GM23338 (cell line): ENCODE results near the gene PAXX. TPM values are rescaled to one million over a fixed set of nuclear protein-coding genes. Genes with fewer than 3 reads are reported as not detected.

Experiments
- ATAC-seq: fragments of 200-7000 bp; cut with Tn5 transposase; 3 replicates; pipeline ENCODE4 v1.9.1; 2020
- DNase-seq: peaks from one replicate; pipeline ENCODE4 v3.0.0-alpha.2; 2015; ENCODE audit warnings: low spot score
- H2AFZ ChIP-seq: fragments of 200-600 bp; sonication (generic); 2 replicates; pipeline ENCODE4 v1.8.0; 2016; ENCODE audit warnings: antibody characterized with exemption, mild to moderate bottlenecking, moderate library complexity
- H3F3A ChIP-seq: fragments of 200-600 bp; sonication (generic); replicated peaks from 2 replicates; pipeline ENCODE4 v1.8.0; 2017; ENCODE audit warnings: antibody characterized with exemption, mixed run types, low read depth
- H3K27ac ChIP-seq: fragments of 200-600 bp; sonication (generic); 2 replicates; pipeline ENCODE4 v1.6.1; 2016; ENCODE audit warnings: low read depth
- H3K27me3 ChIP-seq: fragments of 200-600 bp; sonication (generic); 2 replicates; pipeline ENCODE4 v1.8.0; 2016; ENCODE audit warnings: mild to moderate bottlenecking, mixed run types, moderate library complexity; ENCODE audit not compliant: insufficient read depth
- H3K36me3 ChIP-seq: fragments of 200-600 bp; sonication (generic); 2 replicates; pipeline ENCODE4 v1.8.0; 2016; ENCODE audit warnings: mild to moderate bottlenecking; ENCODE audit not compliant: insufficient read depth
- H3K4me1 ChIP-seq: fragments of 200-600 bp; sonication (generic); 2 replicates; pipeline ENCODE4 v1.8.0; 2016; ENCODE audit warnings: mild to moderate bottlenecking, moderate library complexity; ENCODE audit not compliant: insufficient read depth
- H3K4me2 ChIP-seq: fragments of 200-600 bp; sonication (generic); 2 replicates; pipeline ENCODE4 v1.7.1; 2017; ENCODE audit warnings: mixed run types
- H3K4me3 ChIP-seq: fragments of 200-600 bp; sonication (generic); 2 replicates; pipeline ENCODE4 v1.6.1; 2016; ENCODE audit warnings: mixed run types
- H3K79me2 ChIP-seq: fragments of 200-600 bp; sonication (generic); replicated peaks from 2 replicates; pipeline ENCODE4 v1.8.0; 2017; ENCODE audit warnings: mild to moderate bottlenecking; ENCODE audit not compliant: insufficient read depth
- H3K9me2 ChIP-seq: fragments of 200-600 bp; sonication (generic); 2 replicates; pipeline ENCODE4 v1.8.0; 2017; ENCODE audit not compliant: insufficient read depth
- H4K20me1 ChIP-seq: fragments of 200-600 bp; sonication (generic); replicated peaks from 2 replicates; pipeline ENCODE4 v1.8.0; 2017; ENCODE audit warnings: mild to moderate bottlenecking; ENCODE audit not compliant: insufficient read depth
- H3K27ac Mint-ChIP-seq: 2 replicates; pipeline ENCODE4 v1.8.0; 2020; ENCODE audit warnings: inconsistent platforms, mild to moderate bottlenecking, moderate library complexity, mixed read lengths
- H3K27me3 Mint-ChIP-seq: 3 replicates; pipeline ENCODE4 v1.8.0; 2022; ENCODE audit warnings: low read depth, mild to moderate bottlenecking, moderate library complexity, mixed read lengths, inconsistent platforms; ENCODE audit not compliant: insufficient read depth, poor library complexity
- H3K36me3 Mint-ChIP-seq: 3 replicates; pipeline ENCODE4 v1.8.0; 2021; ENCODE audit warnings: low read depth, mild to moderate bottlenecking, inconsistent platforms, moderate library complexity, mixed read lengths
- H3K4me1 Mint-ChIP-seq: 3 replicates; pipeline ENCODE4 v1.8.0; 2020; ENCODE audit warnings: mild to moderate bottlenecking, inconsistent platforms, mixed read lengths
- H3K4me3 Mint-ChIP-seq: 3 replicates; pipeline ENCODE4 v1.8.0; 2021; ENCODE audit warnings: moderate library complexity, mild to moderate bottlenecking, inconsistent platforms, mixed read lengths
- H3K9me3 Mint-ChIP-seq: 3 replicates; pipeline ENCODE4 v1.8.0; 2020; ENCODE audit warnings: moderate library complexity, mild to moderate bottlenecking, inconsistent platforms, mixed read lengths
- CTCF ChIP-seq, 2 experiments: fragments of 200-600 bp in 1 of 2; sonication (generic) in 1 of 2; conservative IDR thresholded peaks; 2 replicates each; pipeline versions ENCODE4 v1.5.1 to v1.6.1; 2016 to 2017; ENCODE audit warnings: antibody characterized with exemption in 2 of 2, low read depth in 2 of 2, mild to moderate bottlenecking in 2 of 2, moderate library complexity in 1 of 2
- ETS1 ChIP-seq: IDR thresholded peaks from 2 replicates; pipeline ENCODE4 v1.6.1; 2016; ENCODE audit warnings: antibody characterized with exemption
- EZH2 ChIP-seq: fragments of 200-600 bp; sonication (generic); IDR thresholded peaks from one replicate; pipeline ENCODE4 v1.8.0; 2017; ENCODE audit warnings: antibody characterized with exemption, mild to moderate bottlenecking, low read depth; ENCODE audit not compliant: unreplicated experiment
- POLR2AphosphoS5 ChIP-seq: IDR thresholded peaks from 2 replicates; pipeline ENCODE4 v1.6.1; 2016; ENCODE audit warnings: antibody characterized with exemption, low read depth
- ZNF114 ChIP-seq: fragments of 250-450 bp; sonication (Bioruptor Pico); IDR thresholded peaks from 2 replicates; pipeline ENCODE4 v1.5.0; 2020; ENCODE audit warnings: mild to moderate bottlenecking, moderate library complexity
- ZNF331 ChIP-seq: fragments of 250-450 bp; sonication (Bioruptor Pico); IDR thresholded peaks from 2 replicates; pipeline ENCODE4 v1.5.0; 2020; ENCODE audit warnings: low read depth, mild to moderate bottlenecking, moderate library complexity
- polyA plus RNA-seq: library from polyadenylated mRNA; unstranded; fragments of >200 nt; fragmentation: Nextera tagmentation; extraction: Ambion mirVana; gene quantifications from 2 replicates; pipeline ENCODE4 v1.2.1, GENCODE V29; 2016
- total RNA-seq: library from RNA; depleted of rRNA; stranded (reverse); fragments of >200 nt; shearing (Covaris generic); gene quantifications from 2 replicates; pipeline ENCODE4 v1.2.3, GENCODE V29; 2014

Gene PAXX
- total and polyA plus RNA-seq, 2 experiments from 2014 or later = 71.5 to 86.0 TPM

GRCh38 chr9:136981588-136982231, 10.5 kb upstream of the PAXX start:
- ATAC-seq = no peak

GRCh38 chr9:136982232-136983051, 9.8 kb upstream of the PAXX start, which contains the start of gene LCNL1:
TSS of gene LCNL1 (plus strand) at chr9:136982993. CDS start at chr9:136983587, 594 bp downstream.
- H4K20me1 ChIP-seq = no peaks in the 10 kb centered on the region
- no peaks in the 10 kb centered on the region for H3K36me3 ChIP-seq
- H3K4me3 Mint-ChIP-seq = no peak within 1 kb of the TSS
- TF ChIP-seq CTCF (conservative IDR thresholded peaks at IDR 0.05; ENCODE audit: low read depth in 2 of 2) (0 out of 4 replicates have a peak, but pooled peaks of 1 of the 2 experiments have one; percentile 9), EZH2 (no peak)
- H3K36me3 Mint-ChIP-seq = no peaks in the 10 kb centered on the region; the same call in 2 of the 3 replicates
- H3K4me1 Mint-ChIP-seq = peaks cover 1% of the 10 kb centered on the region; the same call in 2 of the 3 replicates
- peaks cover 3% of the 10 kb centered on the region; the same call in 1 of the 2 replicates for H3K4me1 ChIP-seq
- H2AFZ ChIP-seq = no peak within 1 kb of the TSS
- peaks cover 21% of the 10 kb centered on the region for H3K27me3 Mint-ChIP-seq
- H3K27ac ChIP-seq = no peak within 1 kb of the TSS
- no peak within 1 kb of the TSS for H3K4me3 ChIP-seq
- DNase-seq (no peak), ATAC-seq (no peak)
- no peaks in the 10 kb centered on the region for H3K79me2 ChIP-seq
- no peak within 1 kb of the TSS for H3K4me2 ChIP-seq
- no peaks in the 10 kb centered on the region for H3K9me2 ChIP-seq
- H3K27ac Mint-ChIP-seq = no peak within 1 kb of the TSS
- peaks cover 38% of the 10 kb centered on the region for H3K27me3 ChIP-seq
- no peaks in the 10 kb centered on the region for H3K9me3 Mint-ChIP-seq
- no peaks in the 10 kb centered on the region for H3F3A ChIP-seq

More at GRCh38 chr9:136981588-136982231, 10.5 kb upstream of the PAXX start:
- Mint-ChIP-seq H3K4me3 (no peak overlapping the region), H3K9me3 (no peaks in the 10 kb centered on the region), H3K36me3 (no peaks in the 10 kb centered on the region; the same call in 2 of the 3 replicates), H3K27ac (no peak overlapping the region), H3K27me3 (peaks cover 23% of the 10 kb centered on the region), H3K4me1 (peaks cover 2% of the 10 kb centered on the region; the same call in 2 of the 3 replicates)
- H2AFZ ChIP-seq = no peak overlapping the region
- no peak overlapping the region for H3K4me2 ChIP-seq
- no peaks in the 10 kb centered on the region for H4K20me1 ChIP-seq
- peaks cover 31% of the 10 kb centered on the region for H3K27me3 ChIP-seq
- TF ChIP-seq ZNF331 (CRISPR knock-in tag) = no peak
- no peak for TF ChIP-seq ETS1
- no peak for TF ChIP-seq POLR2AphosphoS5
- TF ChIP-seq ZNF114 (CRISPR knock-in tag) = no peak
- peaks cover 3% of the 10 kb centered on the region; the same call in 1 of the 2 replicates for H3K4me1 ChIP-seq
- no peaks in the 10 kb centered on the region for H3K36me3 ChIP-seq
- no peaks in the 10 kb centered on the region for H3K79me2 ChIP-seq
- H3K4me3 ChIP-seq = no peak overlapping the region
- no peaks in the 10 kb centered on the region for H3K9me2 ChIP-seq
- no peak overlapping the region for H3K27ac ChIP-seq
- DNase-seq = no peak
- H3F3A ChIP-seq = no peaks in the 10 kb centered on the region
